Stimulated activated CD4-positive, alpha-beta T cell treated with anti-CD3 and anti-CD28 coated beads, Interleukin-15, amount 100 ng/mL, for 48 hours (primary cell): ENCODE data around the gene NDOR1.

Source experiments
- DNase-seq, 2 donors: peaks; one replicate each; pipeline ENCODE4 v3.0.0-alpha.2; 2020; ENCODE audit warnings: low read depth in 2 of 2

NDOR1 gene

GRCh38 chr9:137198902-137199283 lies 6.6 kb upstream of the NDOR1 start:
- no peak for DNase-seq

GRCh38 chr9:137199411-137200121 lies 5.9 kb upstream of the NDOR1 start:
- no peak for DNase-seq

GRCh38 chr9:137200311-137201204 lies 4.9 kb upstream of the NDOR1 start, which contains the start of gene TPRN:
TPRN (minus strand) TSS chr9:137200741; CDS start chr9:137200711, 30 bp downstream.
- DNase-seq = peak; percentile 95 to 99

GRCh38 chr9:137201205-137201868 lies 4.2 kb upstream of the NDOR1 start:
- DNase-seq = no peak

GRCh38 chr9:137202966-137203365 lies 2.5 kb upstream of the NDOR1 start:
- DNase-seq = no peak

- no peak for DNase-seq
These were observed 772 bp upstream of the NDOR1 start for GRCh38 chr9:137204731-137205125.

GRCh38 chr9:137206602-137207001 lies 1.1 kb downstream of the NDOR1 start:
- no peak for DNase-seq

GRCh38 chr9:137211532-137211931 lies 6.0 kb downstream of the NDOR1 start:
- no peak for DNase-seq

- DNase-seq = no peak
These were observed 7.0 kb downstream of the NDOR1 start for GRCh38 chr9:137212520-137212919.

GRCh38 chr9:137213160-137214060 lies 7.9 kb downstream of the NDOR1 start:
- no peak for DNase-seq

- DNase-seq = no peak
These were observed 9.1 kb downstream of the NDOR1 start for GRCh38 chr9:137214620-137215019.

GRCh38 chr9:137215196-137215986 lies 9.9 kb downstream of the NDOR1 start:
- no peak for DNase-seq

GRCh38 chr9:137216188-137216965 lies 10.9 kb downstream of the NDOR1 start:
- DNase-seq = no peak

- no peak for DNase-seq
These were observed 12.0 kb downstream of the NDOR1 start for GRCh38 chr9:137217276-137218211.

- no peak for DNase-seq
These were observed 12.8 kb downstream of the NDOR1 start for GRCh38 chr9:137218212-137218753.

GRCh38 chr9:137218754-137219271 lies 13.3 kb downstream of the NDOR1 start:
- no peak for DNase-seq

- DNase-seq = no peak
These were observed 14.3 kb downstream of the NDOR1 start for GRCh38 chr9:137219757-137220316.
